ENCODE data around the gene DLG5. TPM values are rescaled to one million over a fixed set of nuclear protein-coding genes. Genes with fewer than 3 reads are reported as not detected.

DLG5 gene
- total RNA-seq, 2 experiments from 2014 or later, result 2.8 to 2.9 TPM

DNA sequence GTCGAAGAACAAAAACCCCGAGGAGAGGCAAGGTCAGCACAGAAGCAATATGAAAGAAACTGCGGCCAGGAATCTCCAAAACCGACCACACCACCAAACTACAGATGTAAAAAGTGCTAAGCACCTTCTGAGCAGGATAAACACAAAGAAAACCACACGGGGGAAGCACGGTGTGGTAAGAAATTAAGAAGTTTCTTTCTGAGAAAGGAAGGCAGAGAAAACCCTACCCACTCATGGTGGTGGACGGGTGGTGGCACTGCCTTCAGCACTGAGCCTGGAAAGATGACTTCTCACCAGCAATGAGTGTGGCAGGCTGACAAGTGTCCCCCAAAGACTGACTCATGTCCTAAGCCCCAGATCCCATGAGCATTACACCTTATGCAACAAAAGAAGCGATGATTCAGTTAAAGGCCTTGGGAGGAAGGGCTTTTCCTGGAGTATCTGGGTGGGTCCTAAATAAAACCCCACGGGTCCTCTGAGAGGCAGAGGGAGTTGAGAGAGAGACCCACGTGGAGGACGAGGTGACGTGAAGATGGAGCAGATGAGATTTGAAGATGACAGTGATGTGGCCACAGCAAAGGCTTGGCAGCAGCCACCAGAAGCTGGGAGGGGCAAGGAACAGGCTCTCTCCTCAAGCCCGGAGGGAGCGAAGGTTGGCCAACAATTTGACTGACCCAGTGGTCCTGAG, 124.9 kb downstream of the DLG5 start:
- peak; percentile 53 for DNase-seq
- ChIA-PET CTCF (no interaction called here), POLR2A (no interaction called here)
- Mint-ChIP-seq H3K9me3 (no peaks in the 10 kb centered on the region), H3K4me1 (peaks cover 32% of the 10 kb centered on the region), H3K27ac (peak overlapping the region; percentile 14), H3K4me3 (peak overlapping the region; percentile 0), H3K36me3 (ENCODE audit: low read depth) (peaks cover 2% of the 10 kb centered on the region), H3K27me3 (peaks cover 8% of the 10 kb centered on the region)

DNA sequence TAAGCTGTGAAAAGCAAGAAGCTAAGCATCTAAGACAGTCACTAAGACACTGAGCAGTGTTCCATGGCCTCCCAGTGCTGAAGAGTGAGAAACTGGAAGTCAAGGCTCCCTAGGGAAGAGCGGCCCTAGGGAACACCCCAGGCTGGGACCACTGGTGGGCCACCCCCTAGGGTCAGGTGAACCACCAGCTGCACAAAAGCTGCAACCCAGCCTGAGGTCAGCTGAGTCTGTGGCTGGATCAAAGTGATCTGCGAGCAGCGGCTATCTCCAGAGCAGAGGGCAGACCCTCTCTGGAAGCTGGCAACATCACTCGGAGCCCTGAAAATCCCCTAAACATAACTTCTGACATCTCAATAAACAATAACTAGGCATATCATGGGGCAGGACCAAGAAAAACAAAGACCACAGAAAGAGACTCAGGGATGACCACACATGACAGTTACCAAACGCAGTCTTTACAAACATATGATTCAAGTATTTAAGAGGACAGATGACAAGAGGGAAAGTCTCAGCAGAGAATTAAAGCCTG, 125.8 kb downstream of the DLG5 start:
- H3K27ac Mint-ChIP-seq, result no peak overlapping the region
- ChIA-PET CTCF (interaction anchor here (1.2 kb wide), 1 partner anchor 37 kb away, joined by 6 read pairs; no protein-coding TSS in a partner anchor), POLR2A (no interaction called here)
- no peaks in the 10 kb centered on the region for H3K9me3 Mint-ChIP-seq
- H3K36me3 Mint-ChIP-seq (ENCODE audit: low read depth), result peaks cover 2% of the 10 kb centered on the region
- DNase-seq, result no peak
- peaks cover 8% of the 10 kb centered on the region for H3K27me3 Mint-ChIP-seq
- H3K4me1 Mint-ChIP-seq, result peaks cover 32% of the 10 kb centered on the region
- peak overlapping the region; percentile 1 for H3K4me3 Mint-ChIP-seq

DNA sequence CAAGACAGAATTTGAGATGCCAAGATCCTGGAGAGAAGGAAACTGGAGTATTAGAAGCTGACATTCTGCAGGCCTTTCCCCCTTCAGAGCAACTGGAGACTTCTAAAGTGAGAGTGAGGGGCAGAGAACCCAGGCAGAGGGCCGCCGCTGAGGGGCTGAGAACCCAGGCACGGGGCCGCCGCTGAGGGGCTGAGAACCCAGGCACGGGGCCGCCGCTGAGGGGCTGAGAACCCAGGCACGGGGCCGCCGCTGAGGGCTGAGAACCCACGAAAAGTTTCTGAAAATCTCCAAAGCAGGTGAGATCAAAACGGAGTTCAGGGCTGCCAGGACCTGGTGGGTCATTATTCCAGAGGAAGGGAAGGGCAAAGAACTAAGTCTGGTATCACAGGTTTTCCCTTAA, 126.2 kb downstream of the DLG5 start:
- Mint-ChIP-seq H3K36me3 (ENCODE audit: low read depth) (peaks cover 2% of the 10 kb centered on the region), H3K4me1 (peaks cover 32% of the 10 kb centered on the region), H3K4me3 (no peak overlapping the region), H3K27ac (no peak overlapping the region), H3K27me3 (peaks cover 8% of the 10 kb centered on the region), H3K9me3 (no peaks in the 10 kb centered on the region)
- DNase-seq, result no peak
- ChIA-PET CTCF (interaction anchor here (1.2 kb wide), 1 partner anchor 37 kb away, joined by 6 read pairs; no protein-coding TSS in a partner anchor), POLR2A (interaction anchor here (0.6 kb wide), 1 partner anchor 127 kb away, joined by 3 read pairs; no protein-coding TSS in a partner anchor)

DNA sequence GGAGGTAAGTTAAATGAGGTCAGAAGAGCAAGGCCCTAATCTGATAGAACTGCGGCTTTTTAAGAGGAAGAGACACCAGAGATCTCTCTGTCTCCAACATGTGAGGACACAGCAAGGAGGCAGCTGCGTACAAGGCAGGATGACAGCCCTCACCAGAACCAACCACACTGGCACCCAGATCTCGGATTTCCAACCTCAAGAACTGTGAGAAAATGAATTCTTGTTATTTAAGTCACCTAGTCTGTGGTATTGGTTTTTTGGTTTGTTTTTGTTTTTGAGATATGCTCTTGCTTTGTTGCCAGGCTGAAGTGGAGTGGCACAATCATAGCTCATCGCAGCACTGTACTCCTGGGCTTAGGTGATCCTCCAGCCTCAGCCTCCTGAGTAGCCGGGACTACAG, 127.2 kb downstream of the DLG5 start:
- H3K4me3 Mint-ChIP-seq, result no peak overlapping the region
- ChIA-PET CTCF (interaction anchor here (1.2 kb wide), 1 partner anchor 50 kb away, joined by 4 read pairs; no protein-coding TSS in a partner anchor), POLR2A (no interaction called here)
- H3K27ac Mint-ChIP-seq, result no peak overlapping the region
- no peak for DNase-seq
- H3K9me3 Mint-ChIP-seq, result no peaks in the 10 kb centered on the region
- peaks cover 2% of the 10 kb centered on the region for H3K36me3 Mint-ChIP-seq (ENCODE audit: low read depth)
- H3K27me3 Mint-ChIP-seq, result peaks cover 8% of the 10 kb centered on the region
- H3K4me1 Mint-ChIP-seq, result peaks cover 32% of the 10 kb centered on the region

DNA sequence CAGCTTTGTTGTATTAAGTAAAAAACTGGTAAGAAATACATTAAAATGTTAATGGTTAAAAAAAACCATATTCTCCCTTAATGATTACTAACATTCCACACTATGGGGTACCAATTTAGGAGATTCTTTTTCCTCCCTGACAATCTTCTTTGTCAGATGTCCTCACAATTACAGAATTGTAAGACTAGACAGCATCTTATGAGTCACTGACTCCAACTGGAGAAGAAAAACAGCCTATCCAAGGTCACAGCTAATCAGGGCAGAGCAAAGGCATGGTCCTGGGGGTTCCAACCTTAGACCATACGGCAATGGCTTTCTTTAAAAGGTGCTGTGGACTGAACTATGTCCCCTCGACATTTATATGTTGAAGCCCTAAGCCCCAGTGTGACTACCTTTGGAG, 127.6 kb downstream of the DLG5 start:
- Mint-ChIP-seq H3K4me1 (peaks cover 32% of the 10 kb centered on the region), H3K27me3 (peaks cover 8% of the 10 kb centered on the region), H3K36me3 (ENCODE audit: low read depth) (peaks cover 2% of the 10 kb centered on the region), H3K4me3 (no peak overlapping the region), H3K9me3 (no peaks in the 10 kb centered on the region), H3K27ac (no peak overlapping the region)
- DNase-seq, result no peak
- ChIA-PET CTCF (interaction anchor here (1.2 kb wide), 1 partner anchor 50 kb away, joined by 4 read pairs; no protein-coding TSS in a partner anchor), POLR2A (no interaction called here)

DNA sequence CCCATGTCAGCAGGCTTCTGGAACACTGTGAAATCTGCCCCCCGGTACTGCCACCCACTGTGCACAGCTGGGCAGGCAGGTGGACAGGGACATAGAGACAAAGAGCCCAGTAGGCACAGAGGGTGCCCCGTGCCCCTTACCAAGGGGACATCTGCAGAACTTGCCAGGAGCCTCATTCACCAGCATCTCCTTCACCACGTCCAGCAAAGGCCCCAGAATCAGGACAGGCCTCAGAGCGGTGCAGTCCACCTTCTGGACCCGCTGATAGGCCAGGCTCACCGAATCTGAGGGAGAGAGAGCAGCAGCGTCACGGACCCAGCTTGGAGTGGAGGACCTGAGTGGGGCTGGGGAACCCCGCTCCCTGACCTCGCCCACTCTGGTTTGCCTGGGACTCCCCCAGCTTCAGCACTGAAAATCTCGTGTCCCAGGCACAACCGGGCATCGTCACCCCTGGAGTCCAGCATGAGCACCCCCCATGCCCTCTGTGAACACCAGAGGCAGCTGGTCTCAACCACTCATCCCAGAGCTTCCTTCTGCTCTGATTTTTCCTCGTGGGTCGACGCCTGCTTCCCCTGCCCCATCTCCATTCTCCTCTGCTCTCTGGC, 130.1 kb downstream of the DLG5 start:
- Mint-ChIP-seq H3K36me3 (ENCODE audit: low read depth) (no peaks in the 10 kb centered on the region), H3K27ac (no peak overlapping the region), H3K9me3 (no peaks in the 10 kb centered on the region), H3K4me1 (peaks cover 22% of the 10 kb centered on the region), H3K4me3 (no peak overlapping the region), H3K27me3 (peaks cover 4% of the 10 kb centered on the region)
- DNase-seq, result no peak
- ChIA-PET POLR2A (no interaction called here), CTCF (interaction anchor here (0.6 to 1.0 kb wide), 2 partner anchors 41 to 298 kb away, joined by 3 read pairs; no protein-coding TSS in a partner anchor)

DNA sequence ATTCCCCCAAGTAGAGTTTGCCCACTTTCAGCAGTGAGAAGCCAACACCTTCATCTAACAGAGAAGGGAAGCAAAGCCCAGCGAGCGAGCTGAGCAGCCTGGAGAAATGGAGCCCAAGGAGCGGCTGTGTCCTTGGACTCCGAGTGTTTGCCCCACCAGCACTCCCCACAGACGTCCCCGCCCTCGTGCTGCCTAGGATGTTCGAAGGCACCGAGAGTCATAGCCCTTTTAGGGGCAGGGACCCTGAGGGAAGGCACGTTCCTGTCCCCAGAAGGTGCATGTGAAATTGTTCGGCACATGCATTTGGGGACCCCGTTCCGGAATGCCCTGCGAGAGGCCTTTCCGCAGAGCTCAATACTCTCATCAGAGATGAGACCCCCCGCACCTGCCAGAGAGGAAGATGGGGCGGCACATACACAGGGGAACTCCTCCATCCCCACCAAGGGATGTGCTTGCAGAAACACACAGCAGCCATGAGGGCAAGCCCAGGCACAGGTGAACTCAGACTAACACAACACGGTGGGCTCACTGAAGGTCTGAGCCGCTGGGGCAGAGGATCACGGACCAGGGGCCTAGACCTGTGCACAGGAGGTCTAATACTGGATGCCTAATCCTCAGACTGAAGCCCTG, 131.0 kb downstream of the DLG5 start:
- ChIA-PET CTCF (interaction anchor here (0.6 kb wide), 1 partner anchor 297 kb away, joined by 3 read pairs; no protein-coding TSS in a partner anchor), POLR2A (no interaction called here)
- no peaks in the 10 kb centered on the region for H3K9me3 Mint-ChIP-seq
- H3K27ac Mint-ChIP-seq, result no peak overlapping the region
- peaks cover 14% of the 10 kb centered on the region for H3K4me1 Mint-ChIP-seq
- H3K36me3 Mint-ChIP-seq (ENCODE audit: low read depth), result no peaks in the 10 kb centered on the region
- peaks cover 4% of the 10 kb centered on the region for H3K27me3 Mint-ChIP-seq
- no peak overlapping the region for H3K4me3 Mint-ChIP-seq
- no peak for DNase-seq

DNA sequence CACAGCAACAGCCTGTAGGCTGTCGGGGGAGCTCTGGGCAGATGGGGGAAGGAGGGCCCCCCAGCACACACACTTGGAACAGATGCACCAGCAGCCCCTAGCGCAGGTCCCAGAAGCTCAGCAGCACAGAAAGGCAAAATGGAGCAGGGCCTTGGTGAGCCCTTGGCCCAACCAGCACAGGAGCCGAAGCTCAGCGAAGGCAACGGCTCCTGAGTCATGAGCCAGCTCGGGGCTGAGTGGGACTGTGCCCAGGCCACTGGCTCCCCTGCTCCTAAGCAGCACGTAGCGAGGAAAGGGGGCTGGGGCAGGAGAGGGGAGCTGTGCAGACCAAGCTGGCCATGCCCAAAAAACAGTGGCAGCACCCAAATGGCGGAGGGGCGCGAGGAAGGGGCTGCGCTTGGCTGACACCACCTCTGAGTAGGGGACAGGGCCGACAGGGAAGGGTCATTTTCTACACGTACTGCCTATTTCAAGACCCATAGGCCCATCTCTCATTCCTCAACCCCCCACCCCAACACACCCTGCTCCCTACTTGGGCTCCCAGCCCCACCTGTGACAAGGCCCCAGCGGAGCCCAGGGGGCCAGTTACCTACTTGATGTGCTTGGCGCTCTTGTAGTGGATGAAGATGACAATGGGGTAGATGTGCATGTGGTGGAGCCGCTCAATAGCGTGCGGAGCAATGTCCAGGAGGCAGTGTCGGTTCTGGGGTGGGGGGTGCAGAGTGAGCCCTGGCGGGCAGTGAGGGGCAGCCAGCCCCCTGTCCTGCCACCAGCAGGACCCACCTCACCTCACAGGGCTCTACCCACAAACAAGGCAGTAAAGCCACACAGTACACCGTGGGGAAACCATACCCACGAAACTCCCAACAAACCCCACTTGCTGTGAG, 132.1 kb downstream of the DLG5 start:
- no peaks in the 10 kb centered on the region for H3K36me3 Mint-ChIP-seq (ENCODE audit: low read depth)
- peaks cover 4% of the 10 kb centered on the region for H3K27me3 Mint-ChIP-seq
- no peak overlapping the region for H3K4me3 Mint-ChIP-seq
- H3K27ac Mint-ChIP-seq, result no peak overlapping the region
- no peaks in the 10 kb centered on the region for H3K9me3 Mint-ChIP-seq
- POLR2A ChIA-PET, result no interaction called here
- no peak for DNase-seq
- H3K4me1 Mint-ChIP-seq, result peaks cover 6% of the 10 kb centered on the region
- CTCF ChIA-PET, result no interaction called here

DNA sequence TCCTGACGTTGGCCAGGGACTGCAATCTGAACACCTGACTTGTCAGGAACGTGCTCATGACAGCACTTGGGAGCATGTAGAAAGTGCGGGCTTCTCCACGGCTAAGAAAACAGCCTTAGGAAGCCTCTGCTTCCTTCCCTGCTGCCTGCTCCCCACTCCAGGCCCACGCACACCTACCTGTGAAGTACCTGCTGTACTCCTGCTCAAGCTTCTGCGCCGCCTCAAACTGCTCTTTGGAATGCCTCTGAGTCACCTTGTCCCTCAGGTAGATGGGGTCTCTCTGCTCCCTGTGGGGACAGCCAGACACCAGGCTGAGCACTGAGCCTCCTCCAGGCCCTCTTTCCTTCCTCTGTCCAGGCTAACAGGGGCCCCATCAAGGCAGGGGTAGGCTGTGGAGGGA, 132.7 kb downstream of the DLG5 start:
- Mint-ChIP-seq H3K4me1 (no peaks in the 10 kb centered on the region), H3K4me3 (no peak overlapping the region), H3K27me3 (peaks cover 4% of the 10 kb centered on the region), H3K36me3 (ENCODE audit: low read depth) (no peaks in the 10 kb centered on the region), H3K27ac (no peak overlapping the region), H3K9me3 (no peaks in the 10 kb centered on the region)
- no peak for DNase-seq
- CTCF ChIA-PET, result no interaction called here
- POLR2A ChIA-PET, result no interaction called here

DNA sequence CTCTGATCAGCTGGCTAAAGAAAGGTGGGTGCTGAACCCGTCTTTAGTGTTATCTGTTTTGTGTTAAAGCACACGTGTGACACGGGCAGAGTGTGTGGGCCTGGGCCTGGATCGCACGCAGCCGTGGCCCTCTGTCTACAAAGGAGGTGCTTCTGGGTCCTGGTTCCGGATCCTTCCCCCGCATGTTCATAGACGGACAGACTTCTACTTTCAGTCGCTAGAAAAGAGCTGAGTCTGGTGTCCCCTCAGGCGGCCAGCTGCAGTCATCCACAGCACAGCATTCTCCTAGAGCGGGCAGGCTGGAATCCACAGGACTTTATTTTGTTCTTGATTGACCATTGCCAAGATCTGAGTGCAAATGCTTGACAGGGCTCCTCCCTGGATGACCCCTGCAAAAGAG, 134.4 kb downstream of the DLG5 start:
- Mint-ChIP-seq H3K27ac (no peak overlapping the region), H3K4me1 (no peaks in the 10 kb centered on the region), H3K27me3 (no peaks in the 10 kb centered on the region), H3K9me3 (no peaks in the 10 kb centered on the region), H3K36me3 (ENCODE audit: low read depth) (no peaks in the 10 kb centered on the region), H3K4me3 (no peak overlapping the region)
- ChIA-PET POLR2A (no interaction called here), CTCF (no interaction called here)
- DNase-seq, result no peak

DNA sequence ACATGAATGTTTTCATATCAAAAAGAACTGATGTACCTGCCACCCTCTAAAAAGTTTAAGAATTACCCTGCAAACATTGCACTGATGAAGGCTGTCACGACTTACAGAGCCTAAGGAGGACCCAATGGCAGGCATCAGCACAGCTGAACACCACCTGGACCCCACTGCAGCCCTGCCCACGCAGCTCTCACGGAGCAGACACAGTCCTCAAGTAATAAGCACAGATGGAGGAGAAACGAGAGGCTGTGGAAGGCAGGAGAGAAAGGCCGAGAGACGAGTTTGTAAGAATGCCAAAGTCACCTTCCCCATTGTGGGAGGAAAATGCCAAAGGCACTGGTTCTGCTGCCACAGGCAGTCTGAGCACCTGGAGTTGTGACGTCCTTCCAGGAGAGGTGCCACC, 135.0 kb downstream of the DLG5 start:
- Mint-ChIP-seq H3K9me3 (no peaks in the 10 kb centered on the region), H3K4me3 (no peak overlapping the region), H3K4me1 (no peaks in the 10 kb centered on the region), H3K36me3 (ENCODE audit: low read depth) (no peaks in the 10 kb centered on the region), H3K27me3 (no peaks in the 10 kb centered on the region), H3K27ac (no peak overlapping the region)
- DNase-seq, result no peak
- ChIA-PET CTCF (interaction anchor here (0.8 kb wide), 1 partner anchor 26 kb away, joined by 3 read pairs; no protein-coding TSS in a partner anchor), POLR2A (no interaction called here)

DNA sequence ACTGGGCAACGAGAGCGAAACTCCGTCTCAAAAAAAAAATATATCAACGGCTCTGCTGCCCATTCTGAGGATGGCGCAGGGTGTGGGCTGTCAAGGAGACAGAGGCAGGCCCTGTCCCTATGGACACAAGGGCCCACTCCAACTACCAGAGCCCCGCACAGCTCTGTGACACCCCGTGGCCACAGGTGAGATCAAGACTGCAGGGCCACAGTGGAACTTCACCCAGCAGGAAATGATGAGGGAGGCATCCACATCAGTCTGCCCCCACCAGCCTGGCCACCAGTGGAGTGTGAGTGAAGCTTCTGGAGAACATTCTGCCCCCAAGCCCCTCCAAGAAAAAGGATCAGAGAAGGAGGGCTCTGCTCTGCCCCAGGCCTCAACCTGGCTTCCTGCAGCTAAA, 136.7 kb downstream of the DLG5 start:
- no peaks in the 10 kb centered on the region for H3K36me3 Mint-ChIP-seq (ENCODE audit: low read depth)
- H3K9me3 Mint-ChIP-seq, result no peaks in the 10 kb centered on the region
- no peak for DNase-seq
- ChIA-PET POLR2A (no interaction called here), CTCF (no interaction called here)
- no peaks in the 10 kb centered on the region for H3K27me3 Mint-ChIP-seq
- no peak overlapping the region for H3K27ac Mint-ChIP-seq
- no peak overlapping the region for H3K4me3 Mint-ChIP-seq
- H3K4me1 Mint-ChIP-seq, result no peaks in the 10 kb centered on the region

Data from activated CD4-positive, alpha-beta T cell treated with anti-CD3 and anti-CD28 coated beads, Interleukin-2, amount 10 ng/mL, durations not matched to agents 7 days and 5 days (primary cell).